Bone marrow (tissue), 2 donors: ENCODE results near the gene ZNF574.
"Not testable (repeated sequence)": the region's sequence is repeated elsewhere in the genome, so short reads cannot be mapped to it uniquely, and the experiment has no call there.

Experiments used
- DNase-seq, 2 donors: peaks; one replicate each; lab custom pipeline; 2025; lab: John Stamatoyannopoulos, UW

ZNF574 gene, protein sequence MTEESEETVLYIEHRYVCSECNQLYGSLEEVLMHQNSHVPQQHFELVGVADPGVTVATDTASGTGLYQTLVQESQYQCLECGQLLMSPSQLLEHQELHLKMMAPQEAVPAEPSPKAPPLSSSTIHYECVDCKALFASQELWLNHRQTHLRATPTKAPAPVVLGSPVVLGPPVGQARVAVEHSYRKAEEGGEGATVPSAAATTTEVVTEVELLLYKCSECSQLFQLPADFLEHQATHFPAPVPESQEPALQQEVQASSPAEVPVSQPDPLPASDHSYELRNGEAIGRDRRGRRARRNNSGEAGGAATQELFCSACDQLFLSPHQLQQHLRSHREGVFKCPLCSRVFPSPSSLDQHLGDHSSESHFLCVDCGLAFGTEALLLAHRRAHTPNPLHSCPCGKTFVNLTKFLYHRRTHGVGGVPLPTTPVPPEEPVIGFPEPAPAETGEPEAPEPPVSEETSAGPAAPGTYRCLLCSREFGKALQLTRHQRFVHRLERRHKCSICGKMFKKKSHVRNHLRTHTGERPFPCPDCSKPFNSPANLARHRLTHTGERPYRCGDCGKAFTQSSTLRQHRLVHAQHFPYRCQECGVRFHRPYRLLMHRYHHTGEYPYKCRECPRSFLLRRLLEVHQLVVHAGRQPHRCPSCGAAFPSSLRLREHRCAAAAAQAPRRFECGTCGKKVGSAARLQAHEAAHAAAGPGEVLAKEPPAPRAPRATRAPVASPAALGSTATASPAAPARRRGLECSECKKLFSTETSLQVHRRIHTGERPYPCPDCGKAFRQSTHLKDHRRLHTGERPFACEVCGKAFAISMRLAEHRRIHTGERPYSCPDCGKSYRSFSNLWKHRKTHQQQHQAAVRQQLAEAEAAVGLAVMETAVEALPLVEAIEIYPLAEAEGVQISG

DNA sequence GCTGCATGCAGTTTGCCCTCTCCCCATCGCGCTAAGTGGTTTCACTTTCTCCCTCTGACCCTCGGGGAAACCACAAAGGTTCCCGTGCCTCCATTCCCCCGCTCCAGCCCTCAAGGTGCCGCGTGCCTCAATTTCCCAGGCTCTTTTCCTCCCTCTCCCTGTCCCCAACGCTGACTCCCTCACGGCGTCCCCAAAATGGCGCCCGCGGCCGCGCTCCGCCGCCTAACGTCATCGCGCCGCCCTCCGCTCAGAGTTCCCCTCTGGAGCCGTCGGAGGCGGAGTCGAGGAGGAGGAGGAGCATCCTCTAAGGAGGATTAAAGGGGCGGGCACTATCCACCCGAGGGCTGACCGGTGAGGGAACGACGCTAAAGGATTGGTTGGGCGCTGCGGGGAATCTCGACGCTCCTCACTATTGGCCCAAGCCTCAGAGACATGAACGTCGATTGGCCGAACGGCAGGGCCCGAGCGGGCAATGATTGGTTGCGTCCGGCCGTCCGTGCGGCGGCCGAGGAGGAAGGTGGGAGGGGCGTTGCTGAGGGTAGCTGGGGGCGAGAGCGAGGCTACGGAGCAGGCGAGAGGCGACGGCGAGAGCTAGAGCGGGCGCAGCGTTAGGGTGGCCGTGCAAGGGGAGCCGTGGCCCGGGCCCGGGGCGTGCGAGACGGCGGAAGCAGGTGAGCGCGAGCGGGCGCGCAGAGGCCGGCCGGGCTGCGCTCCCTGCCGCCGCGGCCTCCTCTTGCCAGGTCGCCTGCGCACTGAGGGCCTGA, at the start of gene ZNF574:
TSS of gene ZNF574 (plus strand) at position 551 of the 764 bp plus-strand sequence. CDS start 2,441 bp downstream, outside the sequence.
- peak; percentile 98 to 99 for DNase-seq

DNA sequence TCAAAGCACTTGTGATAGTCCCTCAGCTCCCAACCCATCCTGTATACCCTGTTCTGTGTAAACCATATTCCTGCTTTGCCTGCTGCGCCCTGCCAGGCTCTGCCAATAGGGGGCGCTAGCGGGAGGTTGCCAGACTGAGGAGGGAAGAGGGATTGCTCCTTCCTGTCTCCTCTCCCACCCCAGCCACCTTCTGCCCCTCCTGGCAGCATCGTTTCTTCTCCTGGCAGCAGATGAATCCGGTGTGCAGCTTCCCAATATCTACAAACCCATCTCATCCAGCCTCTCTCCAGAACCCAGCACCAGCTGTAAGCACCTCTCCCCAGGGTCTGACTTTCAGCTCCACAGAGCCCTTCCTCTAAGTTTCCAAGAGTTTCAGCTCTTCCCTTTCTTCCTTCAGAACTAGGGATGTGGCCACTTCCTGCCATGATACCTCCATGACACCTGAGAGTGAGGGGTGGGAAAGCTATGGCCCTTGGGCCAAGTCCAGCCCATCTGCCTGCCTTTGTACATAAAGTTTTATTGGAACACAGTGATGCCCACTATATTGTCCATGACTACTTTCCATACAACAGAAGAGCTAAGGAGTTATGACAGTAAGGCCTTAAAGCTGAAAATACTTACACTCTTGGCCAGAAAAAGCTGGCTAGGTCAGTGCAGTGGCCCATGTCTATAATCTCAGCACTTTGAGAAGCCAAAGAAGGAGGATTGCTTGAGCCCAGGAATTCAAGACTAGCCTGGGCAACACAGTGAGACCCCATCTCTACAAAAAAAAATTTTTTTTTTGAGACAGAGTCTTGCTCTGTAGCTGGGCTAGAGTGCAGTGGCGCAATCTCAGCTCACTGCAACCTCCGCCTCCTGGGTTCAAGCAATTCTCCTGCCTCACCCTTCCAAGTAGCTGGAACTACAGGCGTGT, 47.4 kb upstream of the ZNF574 start:
- DNase-seq = no peak

DNA sequence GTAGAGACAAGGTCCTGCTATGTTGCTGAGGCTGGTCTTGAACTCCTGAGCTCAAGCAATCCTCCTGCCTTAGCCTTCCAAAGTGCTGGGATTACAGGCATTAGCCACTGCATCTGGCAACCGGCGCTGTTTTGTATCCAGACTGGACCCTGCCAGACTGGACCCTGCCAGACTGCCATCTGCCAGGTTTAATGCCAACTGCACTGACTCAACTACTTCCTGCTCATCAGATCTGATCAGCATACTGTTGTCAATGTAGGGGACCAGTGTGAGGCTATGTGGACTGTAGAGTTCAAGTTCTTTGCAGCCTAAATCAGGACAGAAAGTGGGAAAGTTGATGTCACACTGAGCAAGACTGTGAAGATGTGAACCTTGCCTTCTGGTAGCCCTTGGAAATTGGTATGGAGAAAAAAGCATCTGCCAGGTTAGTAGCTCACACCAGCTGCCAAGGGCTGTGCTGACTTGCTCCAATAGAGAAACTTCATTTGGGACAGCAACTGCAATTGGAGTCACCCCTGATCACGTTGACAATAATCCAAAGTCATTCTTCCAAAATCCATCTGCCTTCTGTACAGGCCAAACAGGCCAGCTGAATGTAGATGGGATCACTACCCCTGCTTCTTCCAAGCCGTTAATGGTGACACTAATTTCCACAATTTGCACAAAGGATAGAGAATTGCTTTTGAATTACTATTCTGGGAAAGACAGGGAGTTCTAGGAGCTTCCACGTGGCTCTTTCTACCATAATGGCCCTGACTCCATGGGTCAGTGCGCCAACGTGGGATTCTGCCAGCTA, 45.1 kb upstream of the ZNF574 start:
- DNase-seq = no peak

DNA sequence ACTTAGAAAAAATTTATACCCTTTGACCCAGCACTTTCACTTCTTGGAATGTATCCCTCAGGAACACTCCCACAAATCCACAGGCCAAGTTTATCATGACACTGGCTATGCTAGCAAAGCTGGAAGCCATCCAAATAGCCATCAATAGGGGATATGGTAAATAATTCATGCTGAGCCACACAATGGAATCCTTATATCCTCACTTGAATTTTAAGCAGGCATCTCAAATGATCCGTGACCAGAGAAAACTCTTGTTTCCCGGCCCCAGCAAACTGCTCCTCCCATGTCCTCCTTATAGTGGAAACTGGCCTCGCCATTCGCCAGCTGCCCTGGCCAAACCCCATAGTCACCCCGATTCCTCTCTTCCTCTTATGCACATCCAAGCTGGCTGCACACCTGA, 43.5 kb upstream of the ZNF574 start:
- no peak for DNase-seq

DNA sequence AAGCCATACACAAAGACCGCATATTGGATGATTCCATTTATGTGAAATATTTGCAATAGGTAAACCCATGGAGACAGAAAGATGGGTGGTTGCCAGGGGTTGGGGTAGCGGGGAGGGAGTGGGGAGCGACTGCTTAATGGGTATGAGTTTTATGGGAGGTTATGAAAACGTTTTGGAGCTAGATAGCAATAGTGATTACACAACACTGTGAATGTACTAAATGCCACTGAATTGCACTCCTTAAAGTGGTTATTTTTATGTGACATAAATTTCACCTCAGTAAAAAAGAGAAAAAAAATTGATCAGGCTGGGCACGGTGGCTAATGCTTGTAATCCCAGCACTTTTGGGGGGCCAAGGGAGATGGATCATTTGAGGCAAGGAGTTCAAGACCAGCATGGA, 42.6 kb upstream of the ZNF574 start:
- DNase-seq = no peak

DNA sequence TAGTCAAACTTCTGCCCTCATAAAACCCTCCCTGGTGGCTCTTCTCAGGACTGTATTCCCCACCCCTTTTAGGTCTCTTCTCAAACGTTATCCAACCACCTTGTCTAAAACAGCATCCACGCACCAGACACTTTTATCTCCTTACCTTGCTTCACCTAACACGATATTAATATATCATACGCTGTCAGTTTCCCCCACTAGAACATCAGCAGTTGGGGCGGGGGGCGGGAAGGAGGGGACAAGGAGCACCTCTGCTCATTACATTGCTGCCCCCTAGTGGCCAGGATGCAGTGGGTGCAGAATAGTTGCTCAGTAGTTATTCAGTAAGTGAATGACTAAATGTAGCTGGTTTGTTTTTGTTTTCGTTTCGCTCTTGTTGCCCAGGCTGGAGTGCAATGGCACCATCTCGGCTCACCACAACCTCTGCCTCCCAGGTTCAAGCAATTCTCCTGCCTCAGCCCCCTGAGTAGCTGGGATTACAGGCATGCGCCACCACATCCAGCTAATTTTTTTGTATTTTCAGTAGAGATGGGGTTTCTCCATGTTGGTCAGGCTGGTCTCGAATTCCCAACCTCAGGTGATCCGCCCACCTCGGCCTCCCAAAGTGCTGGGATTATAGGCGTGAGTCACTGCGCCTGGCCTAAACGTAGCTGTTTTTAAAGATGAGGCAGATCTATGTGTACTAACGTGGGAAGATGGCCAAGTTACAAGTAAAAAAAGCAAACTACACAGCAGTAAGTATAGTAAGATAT, 41.1 kb upstream of the ZNF574 start:
- DNase-seq = peak; percentile 4 to 80

DNA sequence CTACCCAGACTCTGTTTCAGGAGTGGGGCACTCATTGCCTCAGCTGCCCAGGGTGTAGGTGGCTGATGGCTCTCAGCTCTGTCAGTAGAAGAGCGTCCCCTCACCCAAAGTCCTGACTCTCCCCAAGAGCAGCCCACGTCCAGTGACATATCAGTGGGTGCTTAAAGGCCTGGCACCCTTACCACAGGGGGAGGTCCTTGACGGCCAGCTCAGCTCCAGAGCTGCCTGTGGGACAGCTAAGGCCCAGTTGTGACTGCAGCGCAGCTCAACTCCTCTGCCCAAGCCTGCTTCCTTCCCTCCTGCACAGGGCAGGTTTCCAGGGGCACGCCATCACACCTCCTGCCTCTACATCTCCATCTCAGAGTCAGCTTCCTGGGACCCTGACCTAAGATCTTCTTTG, 38.3 kb upstream of the ZNF574 start:
- no peak for DNase-seq

DNA sequence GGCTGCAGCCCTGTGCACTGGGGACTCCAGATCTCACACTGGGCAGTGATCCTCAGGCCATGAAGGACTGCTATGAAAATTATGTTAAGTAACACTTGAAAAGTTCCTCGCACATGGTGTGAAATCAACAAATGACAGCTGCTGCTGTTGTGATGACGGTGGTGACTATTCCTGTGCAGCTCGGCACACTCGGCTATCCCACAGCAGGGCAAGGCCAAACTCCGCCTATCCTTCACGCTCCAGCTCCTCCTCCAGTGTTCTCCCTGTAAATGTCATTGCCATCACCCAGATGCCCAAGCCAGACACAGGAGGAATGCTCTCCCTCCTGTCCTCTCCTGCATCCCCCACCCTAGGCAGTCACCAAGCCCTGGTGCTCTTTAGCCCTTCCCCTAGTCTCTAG, 37.3 kb upstream of the ZNF574 start:
- DNase-seq = no peak

DNA sequence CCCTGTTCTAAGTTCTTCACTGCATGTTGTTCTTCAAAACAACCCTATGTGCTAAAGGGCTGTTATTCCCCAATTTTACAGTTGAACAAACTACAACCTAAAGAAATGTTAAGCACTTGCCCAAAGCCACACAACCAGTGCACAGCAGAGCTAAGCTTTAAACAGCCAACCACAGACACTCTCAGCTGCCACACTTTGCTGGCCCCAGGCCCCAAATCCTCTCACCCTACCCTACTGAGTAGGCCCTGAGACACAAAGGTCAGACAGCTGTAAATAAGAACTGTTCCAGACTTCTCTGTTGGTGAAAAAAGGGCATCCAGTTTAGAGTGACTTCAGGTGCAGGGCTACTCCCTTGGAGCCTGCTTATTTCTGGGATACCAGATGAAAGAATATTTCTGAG, 35.9 kb upstream of the ZNF574 start:
- no peak for DNase-seq

DNA sequence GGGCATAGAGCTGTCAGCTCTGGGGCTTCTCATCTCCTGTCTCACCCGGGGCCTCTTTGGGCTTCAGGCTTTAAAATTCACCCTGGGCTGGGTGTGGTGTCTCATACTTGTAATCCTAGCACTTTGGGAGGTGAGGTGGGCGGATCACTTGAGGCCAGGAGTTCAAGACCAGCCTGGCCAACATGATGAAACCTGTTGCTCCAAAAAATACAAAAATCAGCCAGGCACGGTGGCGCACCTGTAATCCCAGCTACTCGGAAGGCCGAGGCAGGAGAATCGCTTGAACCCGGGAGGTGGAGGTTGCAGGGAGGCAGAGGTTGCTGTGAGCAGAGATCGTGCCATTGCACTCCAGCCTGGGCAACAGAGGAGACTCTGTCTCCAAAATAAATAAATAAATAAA, 35.5 kb upstream of the ZNF574 start:
- not testable (repeated sequence) for DNase-seq

DNA sequence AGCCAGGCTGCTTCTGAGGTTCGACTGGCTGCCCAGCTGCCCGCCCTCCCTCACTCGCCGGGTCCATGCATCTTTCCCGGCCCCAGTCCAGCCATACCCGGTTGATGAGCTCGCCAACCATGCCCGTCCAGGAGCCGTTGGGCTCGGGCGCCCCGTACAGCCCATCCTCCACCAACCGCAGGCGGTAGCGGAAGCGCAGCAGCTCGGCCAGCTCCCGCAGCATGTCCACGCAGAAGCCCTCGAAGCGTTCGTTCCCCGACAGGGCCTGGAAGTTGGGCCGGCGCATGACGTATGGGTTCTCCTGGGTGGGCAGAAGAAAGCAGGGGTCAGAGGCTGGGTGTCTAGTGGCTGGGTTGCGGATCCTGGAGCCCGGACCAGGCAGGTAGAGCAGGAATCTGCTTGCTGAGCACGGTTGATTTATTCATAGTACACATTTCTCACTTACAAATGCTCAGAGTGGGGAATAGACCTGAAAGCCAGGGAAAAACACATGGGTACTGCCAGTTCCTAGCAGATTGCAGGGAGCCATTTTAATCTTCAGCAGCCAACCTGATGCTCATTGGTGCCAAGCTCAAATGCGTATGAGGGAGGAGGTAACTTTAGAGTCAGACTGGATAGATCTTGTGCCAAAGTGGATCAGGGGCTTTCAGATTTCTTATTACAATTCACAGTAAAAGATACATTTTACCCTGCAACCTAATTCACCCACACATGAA, 33.4 kb upstream of the ZNF574 start:
- no peak for DNase-seq

DNA sequence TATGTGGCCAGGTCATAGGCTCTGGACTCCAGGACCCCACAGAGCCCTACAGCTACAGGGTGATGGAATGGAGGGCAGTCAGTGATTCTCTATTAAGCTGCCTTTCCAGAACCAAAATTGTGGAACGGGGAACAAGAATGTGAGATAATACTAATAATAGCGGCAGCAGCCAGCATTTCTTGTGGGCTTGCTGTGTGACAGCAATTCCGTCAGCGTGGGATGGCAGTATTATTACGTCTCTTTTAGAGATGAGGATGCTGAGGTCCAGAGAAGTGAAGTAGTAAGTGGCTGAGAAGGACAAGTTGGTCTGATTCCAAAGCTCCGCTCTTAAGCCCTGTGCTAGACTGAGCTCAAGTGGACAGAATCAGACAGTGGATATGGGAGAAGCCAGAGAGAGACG, 30.4 kb upstream of the ZNF574 start:
- no peak for DNase-seq

DNA sequence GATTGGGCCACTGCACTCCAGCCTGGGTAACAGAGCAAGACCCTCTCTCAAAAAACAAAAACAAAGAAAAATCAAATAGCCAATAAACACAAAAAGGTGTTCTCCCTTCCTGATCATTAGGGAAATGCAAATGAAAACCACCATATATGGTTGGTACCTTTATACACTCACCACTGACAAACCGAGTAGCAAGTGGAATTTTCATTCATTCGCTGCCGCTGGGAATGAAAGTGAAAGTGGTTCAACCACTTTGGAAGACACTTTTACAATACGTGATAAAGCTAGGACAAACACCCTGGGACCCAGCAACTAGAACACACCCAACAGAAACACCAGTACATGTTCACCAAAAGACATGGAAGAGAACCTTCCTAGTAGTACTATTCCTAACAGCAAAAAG, 27.0 kb upstream of the ZNF574 start:
- no peak for DNase-seq

DNA sequence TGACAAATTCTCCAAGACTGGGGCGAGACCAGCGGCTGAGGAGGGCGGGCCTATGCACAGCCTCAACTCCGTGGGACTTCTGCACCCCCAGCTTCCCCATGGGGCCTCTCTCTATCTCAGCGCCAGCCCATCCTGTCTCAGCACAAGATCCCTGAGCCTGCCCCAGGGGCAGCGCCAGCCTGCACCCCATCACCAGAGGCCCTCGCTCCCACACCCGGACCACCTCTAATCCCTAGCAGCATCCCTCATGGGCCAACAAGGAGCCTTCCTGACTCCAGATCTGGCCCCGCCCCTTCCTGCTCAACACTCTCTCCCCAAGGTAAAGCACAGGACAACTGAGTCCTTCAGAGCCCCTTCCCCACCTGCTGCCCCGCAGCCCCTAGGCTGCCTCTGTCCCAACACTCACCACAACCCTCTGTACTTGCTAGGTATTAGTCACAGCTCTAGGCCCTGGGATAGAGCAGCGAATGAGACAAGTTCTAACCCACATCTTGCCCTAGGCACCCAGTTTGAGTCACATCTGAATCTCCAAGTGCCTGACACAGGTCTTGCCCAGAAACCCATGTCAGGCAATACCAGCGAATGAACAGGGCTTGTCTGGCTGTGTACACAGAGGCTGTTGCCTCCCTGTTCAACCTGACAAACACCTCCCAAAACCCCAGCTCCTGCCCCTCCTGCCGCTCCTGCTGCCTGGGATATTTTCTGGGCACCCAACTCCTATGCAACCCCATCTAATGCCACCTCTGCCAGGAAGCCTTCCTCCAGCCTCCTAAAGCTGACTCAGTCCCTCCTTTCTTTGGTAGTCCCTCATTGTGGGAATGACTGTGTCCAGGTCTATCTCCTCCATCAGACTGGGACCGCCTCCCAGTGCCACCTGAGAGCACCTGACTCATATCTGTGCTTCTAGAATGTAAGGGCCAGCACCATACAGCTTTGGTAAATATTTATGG, 24.5 kb upstream of the ZNF574 start:
- no peak for DNase-seq

DNA sequence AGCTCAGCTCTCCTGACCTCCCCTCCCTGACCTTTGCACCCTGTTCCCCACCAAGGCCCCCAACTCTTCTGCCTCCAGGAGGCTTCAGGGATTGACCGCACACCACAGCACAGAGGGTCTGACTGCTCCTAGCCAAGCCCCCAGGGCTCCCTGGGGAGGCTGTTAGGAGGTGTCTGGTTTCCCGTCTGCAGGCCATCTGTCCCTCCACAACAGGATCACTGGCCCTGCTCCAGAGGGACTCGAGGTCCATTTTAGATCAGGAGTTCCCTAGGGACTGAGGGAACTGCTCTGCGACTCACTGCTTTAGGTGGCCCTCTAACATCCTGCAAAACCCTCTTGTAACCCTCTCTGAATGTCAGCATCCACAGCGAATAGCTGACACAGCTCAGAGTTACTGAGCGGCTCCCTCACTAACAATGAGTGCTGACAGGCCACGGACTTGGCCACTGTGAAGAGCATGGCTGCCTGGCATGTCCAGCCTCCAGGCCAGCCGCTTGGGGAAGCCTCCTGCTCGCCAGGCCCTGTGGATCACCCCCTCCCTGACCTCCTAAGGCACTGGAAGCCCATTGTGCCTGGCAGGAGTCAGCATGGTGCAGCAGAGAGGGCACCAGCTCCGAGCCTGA, 23.6 kb upstream of the ZNF574 start:
- DNase-seq = no peak

DNA sequence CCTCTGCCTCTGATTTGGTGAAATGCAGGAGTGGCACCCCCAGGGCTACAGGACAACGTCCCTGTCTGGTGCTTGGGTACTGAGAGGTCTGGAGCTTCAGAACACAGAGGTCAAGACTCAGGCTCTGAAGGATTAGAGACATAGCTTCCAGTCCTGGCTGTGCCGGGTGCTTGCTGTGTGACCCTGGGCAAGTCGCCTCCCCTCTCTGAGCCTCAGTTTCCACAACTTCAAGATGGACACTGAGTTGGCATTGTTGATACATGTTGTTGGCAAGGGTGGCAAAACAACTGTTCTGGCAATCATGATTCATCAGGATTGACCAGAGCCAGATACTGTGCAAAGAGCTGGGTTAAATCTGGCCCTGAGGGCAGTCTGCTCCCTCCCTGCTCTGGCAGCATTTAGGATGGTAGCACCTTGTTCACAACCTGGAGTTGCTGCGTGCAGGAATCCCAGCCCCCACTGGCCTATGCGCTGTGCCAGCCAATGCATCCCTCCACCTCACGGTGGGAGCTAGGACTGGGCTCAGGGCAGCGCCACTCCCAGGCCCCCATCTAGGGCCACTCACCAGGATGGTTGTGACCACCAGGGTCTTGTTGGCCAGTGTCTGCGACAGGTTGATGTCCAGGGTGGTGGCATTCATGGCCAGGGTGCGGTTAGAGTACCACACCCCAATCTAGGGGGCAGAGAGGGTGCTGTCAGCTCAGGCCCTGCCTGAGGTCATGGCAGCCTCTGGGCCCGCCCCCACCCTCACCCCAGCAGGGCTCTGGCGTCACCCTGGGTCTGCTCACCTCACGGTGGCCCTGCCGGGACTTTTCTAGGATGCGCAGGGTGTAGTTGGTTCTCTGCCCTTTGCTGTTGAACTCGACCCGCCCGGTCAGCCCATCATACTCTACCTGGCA, 22.7 kb upstream of the ZNF574 start:
- no peak for DNase-seq
